ENCODE results near the gene RNF40.
A peak's percentile ranks its signal among the peaks of the same experiment; 100 is the strongest.
"Not testable (repeated sequence)": the region's sequence is repeated elsewhere in the genome, so short reads cannot be mapped to it uniquely, and the experiment has no call there.

The RNF40 gene

DNA sequence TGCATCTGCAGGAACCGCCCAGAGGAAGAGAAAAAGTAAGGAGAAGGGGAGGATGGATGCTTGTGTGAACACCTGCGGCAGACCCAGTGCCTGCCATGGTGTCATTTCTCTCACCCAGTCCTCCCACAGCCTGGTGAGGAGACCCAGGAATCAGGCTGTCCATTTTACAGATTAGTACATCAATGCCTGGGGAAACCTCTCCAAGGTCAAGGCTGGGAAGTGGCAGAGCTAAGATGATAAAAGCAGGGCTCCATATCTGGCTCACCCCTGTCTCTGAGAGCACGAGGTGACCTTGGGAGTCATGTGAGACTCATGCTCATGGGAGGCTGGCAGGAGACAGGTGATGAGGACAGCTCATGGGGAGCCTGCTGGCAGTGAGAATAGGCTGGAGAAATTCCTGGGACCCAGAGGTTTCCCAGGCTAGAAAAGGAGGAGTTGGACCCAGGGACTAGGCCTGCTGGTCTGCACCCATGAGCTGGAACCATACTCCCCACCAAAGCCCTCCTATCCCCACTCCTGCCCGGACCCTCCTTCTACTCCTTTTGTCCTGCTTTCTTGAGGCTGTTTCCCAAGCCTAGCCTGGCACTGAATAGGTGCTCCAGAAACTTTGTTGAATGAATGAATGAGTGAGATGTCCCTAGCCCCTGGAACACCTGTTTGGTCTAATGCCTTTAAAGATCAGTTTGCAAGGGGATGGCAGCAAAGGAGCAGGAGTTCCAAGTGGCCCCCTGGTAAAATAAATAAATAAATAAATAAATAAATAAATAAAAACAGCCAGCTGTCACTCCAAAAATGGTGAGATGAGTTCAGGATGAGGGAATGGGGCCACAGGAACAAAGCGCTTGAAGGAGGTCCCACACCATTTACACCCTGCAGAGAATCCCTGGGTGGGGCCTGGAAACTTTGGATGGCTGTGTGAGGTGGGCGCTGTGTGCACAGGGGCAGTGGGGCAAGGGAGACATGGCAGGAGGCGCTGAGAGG is 23.3 kb downstream of the RNF40 start:
- DNase-seq = no peak

GRCh38 chr16:30786115-30786935 is 24.2 kb downstream of the RNF40 start:
- DNase-seq = no peak

DNA sequence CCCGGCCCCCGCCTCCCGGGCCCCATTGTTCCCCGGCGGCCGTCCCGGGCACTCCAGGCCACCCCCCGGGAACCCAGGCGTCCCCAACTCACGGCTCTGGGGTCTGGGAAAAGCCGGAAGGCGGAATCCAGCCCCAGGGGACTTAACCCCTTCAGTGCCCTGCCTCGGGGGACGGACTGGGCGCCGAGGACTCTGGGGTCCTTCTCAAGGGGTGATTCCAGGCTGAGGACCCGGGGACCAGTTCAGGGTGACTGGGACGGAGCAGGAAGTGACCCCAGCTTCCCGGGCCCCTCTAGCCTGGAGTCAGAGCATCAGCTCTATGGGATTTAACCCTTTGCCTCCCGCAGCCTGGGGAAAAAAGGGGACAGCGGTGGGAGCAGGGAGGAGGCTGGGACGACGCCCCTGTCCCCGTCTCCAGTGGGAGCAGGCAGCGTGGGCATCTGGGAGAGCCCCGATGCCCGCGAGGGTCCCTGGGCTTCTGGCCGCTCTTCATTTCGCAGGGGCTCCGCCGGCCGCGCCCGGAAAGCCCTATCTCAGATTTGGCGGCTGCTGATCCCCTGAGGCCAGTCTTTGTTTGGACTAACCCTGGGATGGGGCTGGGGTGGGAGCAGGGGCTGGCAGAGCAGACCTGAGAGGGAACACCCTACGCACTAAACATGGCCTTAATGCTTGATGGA is 25.0 kb downstream of the RNF40 start, which contains the start of gene ZNF629:
TSS of gene ZNF629 (minus strand) at position 270 of the 677 bp plus-strand sequence. CDS start 2,723 bp downstream, outside the sequence.
- no peak for DNase-seq

- no peak for DNase-seq
Observed at GRCh38 chr16:30787613-30788378, 25.7 kb downstream of the RNF40 start.

- DNase-seq = no peak
Observed at GRCh38 chr16:30793508-30794069, 31.5 kb downstream of the RNF40 start.

DNA sequence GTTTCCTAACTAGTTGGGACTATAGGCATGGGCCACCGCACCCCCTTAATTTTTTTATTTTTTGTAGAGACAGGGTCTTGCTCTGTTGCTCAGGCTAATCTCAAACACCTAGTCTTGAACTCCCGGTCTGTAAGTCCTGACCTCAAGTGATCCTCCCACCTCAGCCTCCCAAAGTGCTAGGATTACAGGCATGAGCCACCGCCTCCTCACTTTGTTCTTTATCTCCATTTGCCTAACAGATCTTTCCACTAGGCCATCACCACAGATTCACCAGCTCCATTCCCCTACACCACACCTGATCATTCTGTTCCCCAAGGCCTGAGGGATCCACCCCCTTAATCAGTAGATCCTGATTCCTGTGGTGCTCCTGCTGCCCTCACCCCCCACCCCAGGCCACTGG is 32.5 kb downstream of the RNF40 start:
- DNase-seq = no peak

GRCh38 chr16:30797670-30798309 is 35.7 kb downstream of the RNF40 start:
- peak; percentile 54 for DNase-seq

DNA sequence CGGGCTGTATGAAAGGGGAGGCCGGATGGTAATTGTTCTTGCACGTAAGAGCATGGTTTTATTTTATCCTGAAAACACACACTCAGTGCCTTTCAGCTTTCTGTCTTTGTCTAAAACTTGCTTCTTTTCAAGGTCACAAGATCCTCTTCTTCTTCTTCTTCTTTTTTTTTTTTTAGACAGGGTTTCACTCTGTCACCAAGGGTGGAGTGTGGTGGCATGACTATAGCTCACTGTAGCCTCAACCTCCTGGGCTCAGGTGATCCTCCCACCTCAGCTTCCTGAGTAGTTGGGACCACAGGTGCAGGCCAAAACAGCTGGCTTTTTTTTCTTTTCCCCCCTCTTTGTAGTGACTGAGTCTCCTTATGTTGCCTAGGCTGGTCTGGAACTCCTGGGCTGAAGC is 40.8 kb downstream of the RNF40 start:
- peak; percentile 77 for DNase-seq

DNA sequence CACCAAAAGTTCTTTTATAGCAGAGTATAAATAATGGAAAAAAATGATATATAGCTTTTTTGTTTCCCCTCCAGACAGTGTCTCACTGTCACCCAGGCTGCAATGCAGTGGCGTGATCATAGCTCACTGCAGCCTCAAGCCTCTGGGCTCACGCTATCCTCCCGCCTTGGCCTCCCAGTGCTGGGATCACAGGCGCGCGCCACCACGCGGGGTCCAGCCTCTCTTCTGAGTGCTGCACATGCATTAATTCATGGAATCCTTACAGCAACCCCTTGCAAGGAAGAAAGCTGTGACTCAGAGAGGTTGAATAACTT is 42.9 kb downstream of the RNF40 start:
- DNase-seq = peak; percentile 51

DNA sequence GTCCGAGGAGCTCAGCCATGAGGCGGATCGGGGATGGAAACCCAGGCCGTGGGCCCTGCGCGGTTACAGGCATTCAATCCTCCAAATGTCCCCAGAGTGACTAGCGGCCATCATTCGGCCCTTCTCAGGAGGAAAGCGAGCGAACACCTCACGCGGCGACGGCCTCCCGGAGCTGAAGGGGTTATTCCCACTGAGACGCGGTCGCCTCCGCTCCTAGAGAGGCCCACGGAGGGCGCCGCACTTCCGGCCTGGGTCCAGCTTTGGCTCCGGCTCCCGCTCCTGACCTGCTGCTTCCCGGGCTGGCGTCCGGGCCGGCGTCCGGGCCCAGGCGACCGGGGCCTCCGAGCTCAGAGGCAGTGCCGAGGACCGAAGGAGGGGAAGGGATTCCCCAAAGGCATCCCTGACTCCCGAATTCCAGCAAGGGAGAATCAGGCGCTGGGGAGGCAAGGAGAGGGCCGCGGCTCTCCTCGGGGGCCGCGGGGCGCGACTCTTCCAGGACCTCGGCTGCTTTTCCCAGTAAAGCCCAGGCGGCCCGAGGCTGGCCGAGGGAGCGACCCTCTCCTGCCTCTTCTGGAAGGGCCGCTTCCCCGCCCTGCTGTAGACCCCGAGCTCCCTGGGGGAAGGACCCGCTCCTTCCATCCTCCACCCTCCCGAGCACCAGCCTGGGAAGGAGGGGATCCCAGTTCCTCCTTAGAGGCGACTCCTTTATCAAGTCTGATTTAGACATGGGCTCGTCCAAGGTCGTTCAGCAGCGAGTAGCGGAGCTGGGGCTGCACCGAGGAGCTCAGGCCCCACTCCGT is 43.4 kb downstream of the RNF40 start:
- DNase-seq = peak; percentile 72

DNA sequence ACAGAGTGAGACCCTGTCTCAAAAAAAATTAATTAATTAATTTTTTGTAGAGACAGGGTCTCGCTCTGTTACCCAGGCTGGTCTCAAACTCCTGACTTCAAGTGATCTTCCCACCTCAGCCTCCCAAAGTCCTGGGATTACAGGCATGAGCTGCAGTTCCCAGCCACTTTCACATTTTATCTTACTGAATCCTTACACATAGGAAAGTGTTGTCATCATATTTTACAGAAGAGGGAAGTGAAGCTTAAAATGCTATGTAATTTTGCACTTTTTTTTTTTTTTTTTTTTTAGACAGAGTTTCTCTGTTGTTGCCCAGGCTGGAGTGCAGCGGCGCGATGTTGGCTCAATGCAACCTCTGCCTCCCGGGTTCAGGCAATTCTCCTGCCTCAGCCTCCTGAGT is 46.0 kb downstream of the RNF40 start:
- no peak for DNase-seq

DNA sequence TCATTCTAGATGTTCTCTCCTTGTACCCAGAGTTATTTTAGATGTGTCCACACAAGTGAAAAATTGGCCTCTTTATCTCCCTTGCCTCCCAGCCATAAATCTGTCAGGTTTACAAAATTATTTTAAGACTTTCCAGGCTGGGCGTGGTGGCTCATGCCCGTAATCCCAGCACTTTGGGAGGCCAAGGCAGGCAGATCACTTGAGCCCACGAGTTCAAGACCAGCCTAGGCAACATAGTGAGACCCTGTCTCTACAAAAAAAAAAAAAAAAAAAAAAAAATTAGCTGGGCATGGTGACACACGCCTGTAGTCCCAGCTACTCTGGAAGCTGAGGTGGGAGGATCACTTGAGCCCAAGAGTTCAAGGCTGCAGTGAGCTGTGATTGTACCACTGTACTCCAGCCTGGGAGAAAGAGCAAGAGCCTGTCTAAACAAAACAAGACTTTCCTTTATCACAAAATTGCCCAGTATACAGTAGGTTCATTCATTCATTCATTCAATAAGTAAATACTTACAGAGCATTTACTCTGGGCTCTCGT is 46.8 kb downstream of the RNF40 start:
- not testable (repeated sequence) for DNase-seq

- DNase-seq = not testable (repeated sequence)
Observed at GRCh38 chr16:30809675-30810074, 47.6 kb downstream of the RNF40 start.

DNA sequence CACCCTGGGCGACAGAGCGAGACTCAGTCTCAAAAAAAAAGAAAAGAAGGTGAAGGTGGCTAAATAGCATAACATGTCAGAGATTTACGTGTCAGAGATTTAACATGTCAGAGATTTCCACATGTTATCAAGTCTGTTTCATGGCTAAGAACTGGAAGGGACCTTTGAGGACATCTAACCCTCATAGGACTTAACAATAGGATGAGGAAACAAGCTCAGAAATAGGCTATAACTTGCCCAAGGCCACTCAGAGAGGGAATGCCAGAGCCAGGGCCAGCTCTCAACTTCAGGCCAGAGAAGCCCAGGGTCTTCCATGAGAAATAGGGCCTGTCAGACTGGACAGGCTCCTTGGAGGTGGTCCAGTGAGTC is 51.7 kb downstream of the RNF40 start:
- DNase-seq = no peak

- no peak for DNase-seq
Observed at GRCh38 chr16:30816769-30817168, 54.6 kb downstream of the RNF40 start.

DNA sequence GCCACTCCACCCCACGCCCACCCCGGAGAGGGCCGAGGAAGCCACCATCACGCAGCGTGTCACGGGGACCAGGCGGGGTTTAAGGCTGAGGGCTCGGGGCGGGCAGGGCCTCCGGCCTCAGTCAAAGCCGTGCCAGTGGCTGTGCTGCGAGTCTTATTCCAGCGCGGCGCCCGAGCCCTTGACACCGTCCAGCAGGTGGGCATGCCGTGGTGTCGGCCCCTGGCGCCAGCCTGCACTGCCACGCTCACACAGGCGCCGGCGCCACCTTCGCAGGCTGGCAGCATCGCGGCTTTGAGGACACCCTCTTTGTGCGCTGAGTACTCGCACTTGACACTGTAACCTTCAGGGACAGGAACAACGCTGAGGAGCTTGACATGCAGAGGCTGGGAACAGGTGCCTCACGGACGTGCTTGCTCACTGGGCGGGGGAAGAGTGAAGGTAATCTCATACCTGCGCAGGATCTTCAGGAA is 58.9 kb downstream of the RNF40 start:
- no peak for DNase-seq

GRCh38 chr16:30821441-30821840 is 59.3 kb downstream of the RNF40 start:
- not testable (repeated sequence) for DNase-seq

DNA sequence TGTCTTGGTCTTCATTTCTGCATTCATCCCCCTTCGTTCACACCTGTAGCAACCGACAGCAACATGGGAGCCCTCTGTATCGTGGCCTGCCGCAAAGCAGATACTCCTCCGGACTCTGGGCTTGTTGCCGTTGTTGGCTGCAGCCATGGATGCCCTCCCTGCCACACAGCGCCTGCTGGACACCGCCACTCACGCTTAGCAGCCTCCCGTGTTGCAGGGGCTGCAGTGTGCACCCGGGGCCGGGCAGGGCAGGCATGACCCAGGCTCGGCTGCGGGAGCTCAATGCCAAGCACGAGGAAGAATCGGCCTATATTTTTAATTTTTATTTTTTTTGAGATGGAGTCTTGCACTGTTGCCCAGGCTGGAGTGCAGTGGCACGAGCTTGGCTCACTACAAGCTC is 59.8 kb downstream of the RNF40 start:
- DNase-seq = no peak
